Right lobe of liver (tissue), 6 donors: ENCODE results near the gene NDUFAF2. TPM values are rescaled to one million over a fixed set of nuclear protein-coding genes. Genes with fewer than 3 reads are reported as not detected.

Source experiments
- ATAC-seq, 4 donors: fragments of 200-7000 bp; cut with Tn5 transposase; one replicate each; pipeline ENCODE4 v1.9.1; 2020; ENCODE audit warnings: mild to moderate bottlenecking in 4 of 4, moderate library complexity in 4 of 4
- DNase-seq, 3 donors: peaks; one replicate each; pipeline ENCODE4 v3.0.0-alpha.2; 2020
- H3K27ac ChIP-seq, 3 donors: fragments of 200-600 bp; one replicate each; pipeline ENCODE4 v1.8.0; 2022
- H3K27me3 ChIP-seq, 2 donors: fragments of 200-600 bp; one replicate each; pipeline ENCODE4 v1.8.0; 2022
- H3K36me3 ChIP-seq, 4 donors: fragments of 200-600 bp; sonication (generic) in 1 of 4; one replicate each; pipeline versions ENCODE4 v1.5.1 to v1.8.0; 2017 to 2022; ENCODE audit warnings: control low read depth in 1 of 4
- H3K4me1 ChIP-seq, 4 donors: fragments of 200-600 bp; sonication (generic) in 1 of 4; one replicate each; pipeline versions ENCODE4 v1.5.1 to v1.8.0; 2017 to 2022; ENCODE audit warnings: control low read depth in 1 of 4
- H3K4me3 ChIP-seq, 3 donors: fragments of 200-600 bp; one replicate each; pipeline ENCODE4 v1.8.0; 2022
- H3K9me3 ChIP-seq, 4 donors: fragments of 200-600 bp; sonication (generic) in 1 of 4; one replicate each; pipeline versions ENCODE4 v1.5.1 to v1.8.0; 2017 to 2022; ENCODE audit warnings: control low read depth in 1 of 4
- CTCF ChIP-seq, 4 donors: fragments of 200-600 bp in 3 of 4; fragments of 450-650 bp in 1 of 4; IDR thresholded peaks; one replicate each; pipeline versions ENCODE4 v1.5.1 to v1.8.0; 2016 to 2022; ENCODE audit warnings: antibody characterized with exemption in 4 of 4, mild to moderate bottlenecking in 2 of 4
- POLR2A ChIP-seq: fragments of 450-650 bp; IDR thresholded peaks from one replicate; pipeline ENCODE4 v1.6.1; 2017; ENCODE audit warnings: antibody characterized with exemption, mild to moderate bottlenecking
- whole genome bisulfite sequencing: methylation state at CpG from one replicate; pipeline ENCODE4 v1.1.6; 2018; ENCODE audit warnings: low coverage, low lambda C conversion rate; ENCODE audit not compliant: insufficient coverage; ENCODE audit errors: missing lambda C conversion rate; 5-methylcytosine and 5-hydroxymethylcytosine counted together
- intact Hi-C, 2 donors: fragments of 100-400 bp; cut with DNase I; formaldehyde crosslinking; loops; one replicate each; pipeline versions ENCODE4 v1.11.2 to v1.14.1; 2022
- total RNA-seq, 6 experiments: library from RNA; depleted of rRNA in 2 of 6; stranded (reverse); fragments of >200 nt in 2 of 6; fragmentation: NEBNext Ultra II Directional in 3 of 6; extraction: Animal tissue kit (Norgen Biotek cat#: 25700) in 3 of 6; gene quantifications; one replicate each; pipeline versions ENCODE4 v1.1.0 to v1.2.4, GENCODE V29; 2016 to 2023
- donor health status: DM: no; HTN: yes; CAD: no.
- donor health status: DM: no; HTN: no; CAD: no.
- donor health status: DM: no; HTN: no; CAD: no.
- donor health status: DM: no; HTN: yes; CAD: no.
- donor health status: DM: no; HTN: yes; CAD: no.

NDUFAF2 gene
- total RNA-seq, 6 experiments from 2014 or later, result 8.4 to 30.1 (median 11.8) TPM

DNA sequence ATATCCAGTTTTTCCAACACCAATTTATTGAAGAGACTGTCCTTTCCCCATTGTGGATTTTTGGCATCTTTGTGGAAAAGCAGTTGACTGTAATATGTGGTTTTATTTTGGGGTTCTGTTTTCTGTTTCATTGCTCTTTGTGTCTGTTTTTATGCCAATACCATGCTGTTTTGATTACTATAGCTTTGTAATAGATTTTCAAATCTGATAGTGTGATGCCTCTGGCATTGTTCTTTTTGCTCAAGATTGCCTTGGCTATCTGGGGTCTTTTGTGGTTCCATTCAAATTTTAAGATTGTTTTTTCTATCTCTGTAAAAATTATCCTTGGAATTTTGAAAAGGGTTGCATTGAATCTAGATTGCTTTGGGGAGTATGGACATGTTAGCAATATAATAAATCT is 99.5 kb downstream of the NDUFAF2 start:
- H3K27me3 ChIP-seq, result no peaks in the 10 kb centered on the region
- no peak overlapping the region for H3K4me3 ChIP-seq
- no peak overlapping the region for H3K27ac ChIP-seq
- ATAC-seq, result no peak
- H3K4me1 ChIP-seq, result no peaks in the 10 kb centered on the region
- peaks cover 0 to 8% (median 0%) of the 10 kb centered on the region in 4 donors for H3K9me3 ChIP-seq
- no peak for TF ChIP-seq CTCF (IDR thresholded peaks at IDR 0.05)
- no peak for TF ChIP-seq POLR2A
- DNase-seq, result no peak
- no peaks in the 10 kb centered on the region for H3K36me3 ChIP-seq
- intact Hi-C loops, result no loop called here

DNA sequence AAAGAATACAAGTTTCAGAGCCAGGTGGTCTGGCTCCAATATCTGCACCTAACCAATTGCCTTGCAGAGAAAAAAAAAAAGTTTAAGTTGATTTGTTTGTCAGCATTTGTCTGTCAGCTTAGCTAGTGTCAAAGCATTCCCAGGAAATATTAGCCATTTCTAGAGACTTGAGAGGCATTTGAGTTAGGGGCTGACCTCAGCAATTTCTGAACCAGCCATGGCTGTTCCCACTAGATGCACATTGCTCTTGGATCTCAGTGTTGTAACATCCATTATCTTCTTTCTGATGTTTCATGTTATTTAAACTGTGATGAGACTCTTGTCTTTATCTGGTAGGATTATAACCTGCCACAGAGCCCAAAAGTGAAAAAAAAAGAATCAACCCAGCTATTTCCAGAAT is 102.3 kb downstream of the NDUFAF2 start:
- DNase-seq, result no peak
- no peak for TF ChIP-seq POLR2A
- no peak for TF ChIP-seq CTCF (IDR thresholded peaks at IDR 0.05)
- intact Hi-C loops, result no loop called here
- ATAC-seq, result no peak
- H3K4me1 ChIP-seq, result no peaks in the 10 kb centered on the region
- no peak overlapping the region for H3K4me3 ChIP-seq
- no peaks in the 10 kb centered on the region for H3K36me3 ChIP-seq
- H3K27ac ChIP-seq, result no peak overlapping the region
- H3K9me3 ChIP-seq, result peaks cover 0 to 8% (median 0%) of the 10 kb centered on the region in 4 donors
- H3K27me3 ChIP-seq, result no peaks in the 10 kb centered on the region

- Histone ChIP-seq H3K36me3 (no peaks in the 10 kb centered on the region), H3K27me3 (no peaks in the 10 kb centered on the region), H3K27ac (no peak overlapping the region), H3K4me1 (no peaks in the 10 kb centered on the region), H3K9me3 (peaks cover 0 to 8% (median 0%) of the 10 kb centered on the region in 4 donors), H3K4me3 (no peak overlapping the region)
- intact Hi-C loops, result no loop called here
- TF ChIP-seq CTCF (IDR thresholded peaks at IDR 0.05), result no peak
- TF ChIP-seq POLR2A, result no peak
- WGBS, result 24% methylated on average over 1 of the region's 1 CpG
- ATAC-seq, result no peak
- no peak for DNase-seq
Observed at GRCh38 chr5:61048534-61048933, 103.5 kb downstream of the NDUFAF2 start.

- H3K4me3 ChIP-seq, result no peak overlapping the region
- H3K27ac ChIP-seq, result no peak overlapping the region
- no peaks in the 10 kb centered on the region for H3K4me1 ChIP-seq
- no peaks in the 10 kb centered on the region for H3K9me3 ChIP-seq
- ATAC-seq, result no peak
- no peak for TF ChIP-seq CTCF (IDR thresholded peaks at IDR 0.05)
- no peak for TF ChIP-seq POLR2A
- H3K27me3 ChIP-seq, result no peaks in the 10 kb centered on the region
- DNase-seq, result no peak
- intact Hi-C loops, result no loop called here
- no peaks in the 10 kb centered on the region for H3K36me3 ChIP-seq
- 86% methylated on average over 1 of the region's 1 CpG for WGBS
Observed at GRCh38 chr5:61050292-61050691, 105.3 kb downstream of the NDUFAF2 start.

GRCh38 chr5:61051267-61051666 is 106.3 kb downstream of the NDUFAF2 start:
- no peaks in the 10 kb centered on the region for H3K27me3 ChIP-seq
- TF ChIP-seq CTCF (IDR thresholded peaks at IDR 0.05), result no peak
- intact Hi-C loops, result no loop called here
- H3K36me3 ChIP-seq, result no peaks in the 10 kb centered on the region
- H3K27ac ChIP-seq, result no peak overlapping the region
- DNase-seq, result no peak
- WGBS, result 60% methylated on average over 1 of the region's 1 CpG
- no peaks in the 10 kb centered on the region for H3K4me1 ChIP-seq
- no peaks in the 10 kb centered on the region for H3K9me3 ChIP-seq
- no peak overlapping the region for H3K4me3 ChIP-seq
- ATAC-seq, result peak in 1 of 4 donors; percentile 54
